Ovary (tissue), 3 donors: ENCODE measurements around the gene AP2A2.

Experiments
- CTCF ChIP-seq, 3 donors: fragments of 450-650 bp in 2 of 3; fragments of 200-600 bp in 1 of 3; IDR thresholded peaks; one replicate each; pipeline versions ENCODE4 v1.5.1 to v1.8.0; 2016 to 2022; ENCODE audit warnings: antibody characterized with exemption in 3 of 3, mild to moderate bottlenecking in 1 of 3
- EP300 ChIP-seq: sonication (generic); formaldehyde crosslinking; IDR thresholded peaks from one replicate; pipeline ENCODE4 v1.6.1; 2017; ENCODE audit warnings: antibody characterized with exemption
- POLR2A ChIP-seq: fragments of 450-650 bp; IDR thresholded peaks from one replicate; pipeline ENCODE4 v1.6.1; 2017; ENCODE audit warnings: antibody characterized with exemption, mild to moderate bottlenecking, moderate library complexity
- donor health status: DM: no; HTN: no; CAD: no.

DNA sequence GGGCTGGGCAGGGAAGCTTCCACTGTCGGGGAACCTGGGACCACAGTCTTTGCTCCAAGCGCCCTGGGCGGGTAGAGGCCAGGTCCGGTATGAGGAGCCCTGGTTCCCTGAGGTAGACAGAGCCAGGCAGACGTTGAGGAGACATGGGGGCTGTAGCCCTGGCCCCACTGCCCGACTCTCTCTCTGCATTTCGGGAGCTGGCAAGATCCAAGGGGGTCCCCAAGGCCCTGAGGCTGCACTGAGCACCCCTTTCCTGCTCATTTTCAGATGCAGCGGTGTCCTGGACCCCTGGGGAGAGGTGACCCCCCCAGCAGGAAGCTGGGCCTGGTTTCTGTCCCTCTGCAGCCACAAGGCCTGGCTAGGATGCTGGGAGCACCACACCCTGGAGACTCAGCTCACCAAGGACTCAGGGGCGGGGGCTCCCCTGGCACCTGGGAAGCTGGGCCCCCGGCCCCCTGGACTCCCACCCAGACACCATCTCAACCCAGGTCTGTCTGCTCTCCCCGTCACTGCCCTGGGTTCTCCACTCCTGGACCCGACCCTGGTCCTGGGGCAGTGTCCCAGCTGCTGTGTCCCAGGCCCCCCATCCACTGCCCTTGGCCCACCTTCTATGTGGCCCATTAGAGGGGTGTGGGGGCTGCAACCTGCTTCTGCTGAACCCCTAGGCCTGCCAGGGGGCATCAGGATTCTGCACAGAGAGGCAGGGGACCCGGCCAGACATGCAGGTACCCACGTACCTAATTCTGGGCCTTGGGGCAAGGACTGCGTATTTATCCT lies 125.9 kb downstream of the AP2A2 start:
- TF ChIP-seq POLR2A (no peak), CTCF (IDR thresholded peaks at IDR 0.05) (no peak), EP300 (no peak)
